ENCODE data around the gene PSD4. TPM values are rescaled to one million over a fixed set of nuclear protein-coding genes. Genes with fewer than 3 reads are reported as not detected.

PSD4 gene
- total RNA-seq, 1 donor from 2014 or later: 39.0 TPM

GRCh38 chr2:113195923-113196501 lies 22.2 kb downstream of the PSD4 start:
- H3K9me3 ChIP-seq: no peaks in the 10 kb centered on the region
- H3K4me3 ChIP-seq: no peak overlapping the region
- intact Hi-C loops (cut with DNase I): no loop called here
- peaks cover 22% of the 10 kb centered on the region for H3K4me1 ChIP-seq
- no peak for DNase-seq (ENCODE audit: extremely low spot score in 2 of 2)
- no peak for TF ChIP-seq CTCF (IDR thresholded peaks at IDR 0.05)
- TF ChIP-seq POLR2A (IDR thresholded peaks at IDR 0.05): no peak
- no peak for TF ChIP-seq POLR2AphosphoS5 (IDR thresholded peaks at IDR 0.05; ENCODE audit: insufficient read depth in 1 of 2, low read depth in 1 of 2)
- no peaks in the 10 kb centered on the region for H3K27me3 ChIP-seq
- H3K36me3 ChIP-seq: no peaks in the 10 kb centered on the region
- H3K27ac ChIP-seq: no peak overlapping the region

GRCh38 chr2:113196839-113197238 lies 23.1 kb downstream of the PSD4 start:
- no peaks in the 10 kb centered on the region for H3K9me3 ChIP-seq
- intact Hi-C loops (cut with DNase I): no loop called here
- TF ChIP-seq POLR2A (IDR thresholded peaks at IDR 0.05) (no peak), CTCF (IDR thresholded peaks at IDR 0.05) (no peak), POLR2AphosphoS5 (IDR thresholded peaks at IDR 0.05; ENCODE audit: insufficient read depth in 1 of 2, low read depth in 1 of 2) (no peak)
- H3K27me3 ChIP-seq: no peaks in the 10 kb centered on the region
- no peaks in the 10 kb centered on the region for H3K36me3 ChIP-seq
- no peak overlapping the region for H3K4me3 ChIP-seq
- no peak for DNase-seq (ENCODE audit: extremely low spot score in 2 of 2)
- H3K4me1 ChIP-seq: peaks cover 22% of the 10 kb centered on the region
- no peak overlapping the region for H3K27ac ChIP-seq

GRCh38 chr2:113197347-113198047 lies 23.7 kb downstream of the PSD4 start:
- Histone ChIP-seq H3K9me3 (no peaks in the 10 kb centered on the region), H3K36me3 (no peaks in the 10 kb centered on the region), H3K4me3 (no peak overlapping the region), H3K27me3 (no peaks in the 10 kb centered on the region), H3K4me1 (peaks cover 22% of the 10 kb centered on the region), H3K27ac (no peak overlapping the region)
- intact Hi-C loops (cut with DNase I): no loop called here
- TF ChIP-seq POLR2A (IDR thresholded peaks at IDR 0.05) (no peak), POLR2AphosphoS5 (IDR thresholded peaks at IDR 0.05; ENCODE audit: insufficient read depth in 1 of 2, low read depth in 1 of 2) (no peak), CTCF (IDR thresholded peaks at IDR 0.05) (no peak)
- no peak for DNase-seq (ENCODE audit: extremely low spot score in 2 of 2)

- intact Hi-C loops (cut with DNase I): no loop called here
- no peak for DNase-seq (ENCODE audit: extremely low spot score in 2 of 2)
- Histone ChIP-seq H3K9me3 (no peaks in the 10 kb centered on the region), H3K27ac (peak overlapping the region; percentile 85), H3K4me1 (peaks cover 22% of the 10 kb centered on the region), H3K4me3 (peak overlapping the region; percentile 64 to 67), H3K36me3 (no peaks in the 10 kb centered on the region), H3K27me3 (no peaks in the 10 kb centered on the region)
- no peak for TF ChIP-seq POLR2AphosphoS5 (IDR thresholded peaks at IDR 0.05; ENCODE audit: insufficient read depth in 1 of 2, low read depth in 1 of 2)
Observed at GRCh38 chr2:113198048-113198789, 24.4 kb downstream of the PSD4 start.

GRCh38 chr2:113198790-113199612 lies 25.2 kb downstream of the PSD4 start:
- intact Hi-C loops (cut with DNase I): no loop called here
- TF ChIP-seq POLR2AphosphoS5 (IDR thresholded peaks at IDR 0.05; ENCODE audit: insufficient read depth in 1 of 2, low read depth in 1 of 2): peak in 1 of 2 donors; percentile 65
- TF ChIP-seq CTCF (IDR thresholded peaks at IDR 0.05): peak; percentile 55 to 95 (median 83)
- peak in 1 of 2 donors; percentile 42 for TF ChIP-seq POLR2A (IDR thresholded peaks at IDR 0.05)

More at GRCh38 chr2:113198790-113199612, 25.2 kb downstream of the PSD4 start:
- peak overlapping the region; percentile 85 for H3K27ac ChIP-seq
- H3K4me3 ChIP-seq: peak overlapping the region; percentile 64 to 67
- no peak for DNase-seq (ENCODE audit: extremely low spot score in 2 of 2)
- no peaks in the 10 kb centered on the region for H3K27me3 ChIP-seq
- no peaks in the 10 kb centered on the region for H3K9me3 ChIP-seq
- no peaks in the 10 kb centered on the region for H3K36me3 ChIP-seq
- peaks cover 22% of the 10 kb centered on the region for H3K4me1 ChIP-seq

All from vagina (tissue), 2 donors.